ENCODE measurements around the gene LTBP3.
A peak's percentile ranks its signal among the peaks of the same experiment; 100 is the strongest.
"Not testable (repeated sequence)": the region's sequence is repeated elsewhere in the genome, so short reads cannot be mapped to it uniquely, and the experiment has no call there.

Gene LTBP3

DNA sequence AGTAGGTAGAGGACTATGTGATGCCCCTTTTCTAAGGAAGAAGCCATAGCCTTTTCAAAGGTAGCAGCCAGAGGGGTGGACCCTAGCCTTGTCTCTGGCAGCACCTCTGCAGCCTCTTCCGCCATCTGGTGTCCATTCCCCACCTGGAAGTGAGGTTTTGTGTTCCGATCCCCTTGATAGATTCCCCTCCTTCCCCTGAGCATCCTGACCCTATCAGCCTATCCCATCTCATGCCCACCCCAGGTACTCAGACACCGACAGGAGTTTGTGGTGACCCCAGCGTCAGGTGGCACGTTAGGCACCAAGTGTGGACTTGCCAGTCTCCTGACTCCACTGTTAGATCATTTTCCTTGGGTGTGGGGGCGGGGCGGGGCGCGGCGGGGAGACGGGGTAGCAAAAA, 13.8 kb upstream of the LTBP3 start:
- H3K36me3 ChIP-seq (ENCODE audit: insufficient read depth, low read length) = no peaks in the 10 kb centered on the region
- H3K9me3 ChIP-seq (ENCODE audit: control insufficient read depth, insufficient read depth, low read length) = no peaks in the 10 kb centered on the region
- H3K9ac ChIP-seq (ENCODE audit: low read depth, low read length) = peak overlapping the region; percentile 62; the same call in 1 of the 2 replicates
- H3K4me1 ChIP-seq (ENCODE audit: insufficient read depth, low read length) = peaks cover 14% of the 10 kb centered on the region; the same call in 1 of the 2 replicates

- Histone ChIP-seq H3K4me1 (ENCODE audit: insufficient read depth, low read length) (peaks cover 14% of the 10 kb centered on the region; the same call in 1 of the 2 replicates), H3K36me3 (ENCODE audit: insufficient read depth, low read length) (no peaks in the 10 kb centered on the region), H3K9me3 (ENCODE audit: control insufficient read depth, insufficient read depth, low read length) (no peaks in the 10 kb centered on the region), H3K9ac (ENCODE audit: low read depth, low read length) (no peak overlapping the region)
Measured at GRCh38 chr11:65571420-65571819, 13.3 kb upstream of the LTBP3 start.

DNA sequence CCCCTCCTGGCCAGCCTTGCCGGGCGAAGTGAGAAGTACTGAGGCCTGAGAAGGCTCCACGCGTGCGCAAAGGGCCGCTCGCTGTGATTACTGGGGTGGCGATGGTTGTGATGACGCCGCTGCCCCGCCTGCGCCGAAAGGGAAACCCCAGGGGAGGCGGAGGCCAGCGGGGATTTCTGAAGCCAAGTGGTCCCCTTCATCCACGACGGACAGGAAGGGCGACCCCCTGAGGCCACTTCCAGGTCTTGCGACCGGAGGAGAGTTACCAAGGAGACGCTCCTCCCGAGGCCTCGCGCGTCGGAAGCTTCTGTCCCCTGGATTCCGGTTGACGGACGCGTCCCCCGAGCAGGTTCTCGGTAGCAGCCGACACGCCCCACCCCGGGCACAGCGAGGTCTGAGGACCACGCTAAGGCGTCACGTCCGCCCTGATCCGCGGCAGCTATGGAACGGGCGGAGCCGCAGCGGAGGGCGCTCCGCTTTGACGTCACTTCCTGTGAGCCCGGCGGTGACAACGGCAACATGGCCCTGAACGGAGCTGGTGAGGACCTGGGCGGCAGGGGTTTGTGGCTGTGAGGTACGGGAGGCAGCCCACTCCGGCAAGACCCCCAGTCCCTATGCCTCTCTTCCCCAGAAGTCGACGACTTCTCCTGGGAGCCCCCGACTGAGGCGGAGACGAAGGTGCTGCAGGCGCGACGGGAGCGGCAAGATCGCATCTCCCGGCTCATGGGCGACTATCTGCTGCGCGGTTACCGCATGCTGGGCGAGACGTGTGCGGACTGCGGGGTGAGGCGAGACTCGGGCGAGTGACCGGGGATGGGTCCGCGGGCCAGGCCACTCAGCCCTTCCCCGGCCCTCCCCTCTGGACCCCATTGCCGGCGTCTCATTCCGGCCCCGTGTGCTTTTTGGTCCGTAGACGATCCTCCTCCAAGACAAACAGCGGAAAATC, 12.1 kb upstream of the LTBP3 start, which contains the start of gene ZNRD2:
Gene ZNRD2, plus strand, starts transcription at position 505 of the 946 bp plus-strand sequence. Its CDS starts 15 bp downstream, at position 520.
- no peaks in the 10 kb centered on the region for H3K9me3 ChIP-seq (ENCODE audit: control insufficient read depth, insufficient read depth, low read length)
- H3K4me1 ChIP-seq (ENCODE audit: insufficient read depth, low read length) = peaks cover 11% of the 10 kb centered on the region; the same call in 1 of the 2 replicates
- H3K36me3 ChIP-seq (ENCODE audit: insufficient read depth, low read length) = no peaks in the 10 kb centered on the region
- peak within 1 kb of the TSS; percentile 78 for H3K9ac ChIP-seq (ENCODE audit: low read depth, low read length)

DNA sequence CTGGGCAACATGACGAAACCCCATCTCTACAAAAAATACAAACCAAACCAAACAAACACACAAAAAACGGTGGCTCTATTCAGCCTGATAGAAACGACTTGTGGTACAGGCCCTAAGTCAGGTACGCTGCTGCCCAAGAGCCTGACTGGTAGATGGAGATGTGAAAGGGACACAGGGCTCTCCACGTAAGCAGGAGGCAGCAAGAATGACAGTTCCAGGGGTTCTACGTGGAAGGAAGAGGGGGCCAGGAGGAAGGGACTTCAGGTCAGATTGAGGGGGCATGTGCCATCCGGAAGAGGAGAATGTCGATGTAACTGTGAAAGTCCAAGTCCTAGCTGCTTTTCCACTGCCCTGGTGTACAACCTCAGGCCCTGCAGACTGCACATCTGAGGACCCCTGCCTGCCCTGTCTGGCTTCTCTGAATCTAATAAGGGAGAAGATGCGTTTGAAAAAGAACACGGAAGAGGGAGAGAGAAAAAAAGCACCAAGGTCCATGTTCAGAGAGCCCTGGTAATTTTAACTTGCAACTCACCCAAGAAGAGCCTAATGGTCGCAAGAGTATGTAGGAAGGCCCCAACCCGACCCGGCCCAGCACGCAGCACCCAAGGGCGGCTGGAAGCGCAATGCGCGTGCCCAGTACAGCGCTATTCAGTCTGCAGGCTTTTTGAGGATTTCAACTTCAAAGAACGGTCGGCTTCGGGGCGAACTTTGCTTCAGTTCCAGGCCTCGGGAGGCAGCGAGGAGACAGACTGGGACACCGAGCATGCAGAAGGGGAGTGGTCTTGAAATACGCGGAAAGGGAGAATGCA, 11.2 kb upstream of the LTBP3 start:
- H3K9ac ChIP-seq (ENCODE audit: low read depth, low read length) = peak overlapping the region; percentile 78
- peaks cover 8% of the 10 kb centered on the region; the same call in 1 of the 2 replicates for H3K4me1 ChIP-seq (ENCODE audit: insufficient read depth, low read length)
- H3K9me3 ChIP-seq (ENCODE audit: control insufficient read depth, insufficient read depth, low read length) = no peaks in the 10 kb centered on the region
- no peaks in the 10 kb centered on the region for H3K36me3 ChIP-seq (ENCODE audit: insufficient read depth, low read length)

- peaks cover 13% of the 10 kb centered on the region; the same call in 1 of the 2 replicates for H3K4me1 ChIP-seq (ENCODE audit: insufficient read depth, low read length)
- no peaks in the 10 kb centered on the region for H3K9me3 ChIP-seq (ENCODE audit: control insufficient read depth, insufficient read depth, low read length)
- H3K9ac ChIP-seq (ENCODE audit: low read depth, low read length) = no peak overlapping the region
- no peaks in the 10 kb centered on the region for H3K36me3 ChIP-seq (ENCODE audit: insufficient read depth, low read length)
Measured at GRCh38 chr11:65565624-65566453, 7.7 kb upstream of the LTBP3 start.

- peaks cover 18% of the 10 kb centered on the region; the same call in 1 of the 2 replicates for H3K4me1 ChIP-seq (ENCODE audit: insufficient read depth, low read length)
- not testable (repeated sequence) for H3K9me3 ChIP-seq (ENCODE audit: control insufficient read depth, insufficient read depth, low read length); H3K36me3 ChIP-seq (ENCODE audit: insufficient read depth, low read length); H3K9ac ChIP-seq (ENCODE audit: low read depth, low read length)
Measured at GRCh38 chr11:65564879-65565559, 6.9 kb upstream of the LTBP3 start.

DNA sequence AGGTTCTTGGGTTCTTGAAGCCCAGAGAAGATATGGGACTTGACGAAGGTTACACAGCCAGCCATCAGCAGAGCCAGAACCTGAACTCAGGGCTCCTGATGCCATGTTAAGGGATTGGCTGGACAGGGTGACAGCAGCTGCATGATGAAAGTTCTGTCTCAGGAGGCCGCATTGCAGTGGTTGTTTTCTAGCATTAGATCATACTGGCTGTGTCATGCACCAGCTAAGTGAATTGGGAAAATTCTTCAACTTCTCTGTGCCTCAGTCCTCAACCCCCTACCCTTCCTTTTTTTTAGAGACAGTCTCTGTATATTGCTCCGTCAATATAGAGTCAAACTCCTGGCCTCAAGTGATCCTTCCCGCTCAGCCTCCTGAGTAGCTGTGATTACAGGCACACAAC, 5.4 kb upstream of the LTBP3 start:
- Histone ChIP-seq H3K36me3 (ENCODE audit: insufficient read depth, low read length) (no peaks in the 10 kb centered on the region), H3K4me1 (ENCODE audit: insufficient read depth, low read length) (peaks cover 24% of the 10 kb centered on the region), H3K9me3 (ENCODE audit: control insufficient read depth, insufficient read depth, low read length) (no peaks in the 10 kb centered on the region), H3K9ac (ENCODE audit: low read depth, low read length) (no peak overlapping the region)

DNA sequence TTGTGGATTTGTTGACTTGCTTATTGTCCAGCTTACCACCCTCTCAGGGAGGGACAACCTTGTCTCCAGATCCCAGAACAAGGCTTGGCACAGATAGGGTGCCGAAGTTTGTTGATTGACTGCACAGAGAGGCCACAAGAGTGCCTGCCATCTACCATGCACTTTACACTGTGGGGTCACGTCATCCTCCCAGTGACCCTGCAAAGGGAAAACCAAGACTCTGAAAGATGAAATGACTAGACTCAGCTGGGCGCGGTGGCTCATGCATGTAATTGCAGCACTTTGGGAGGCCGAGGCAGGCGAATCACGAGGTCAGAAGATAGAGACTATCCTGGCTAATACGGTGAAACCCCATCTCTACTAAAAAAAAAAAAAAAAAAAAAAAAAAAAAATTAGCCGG, 4.6 kb upstream of the LTBP3 start:
- H3K36me3 ChIP-seq (ENCODE audit: insufficient read depth, low read length) = no peaks in the 10 kb centered on the region
- H3K4me1 ChIP-seq (ENCODE audit: insufficient read depth, low read length) = peaks cover 25% of the 10 kb centered on the region
- no peaks in the 10 kb centered on the region for H3K9me3 ChIP-seq (ENCODE audit: control insufficient read depth, insufficient read depth, low read length)
- no peak overlapping the region for H3K9ac ChIP-seq (ENCODE audit: low read depth, low read length)

GRCh38 chr11:65562020-65562419, 3.9 kb upstream of the LTBP3 start:
- no peaks in the 10 kb centered on the region for H3K9me3 ChIP-seq (ENCODE audit: control insufficient read depth, insufficient read depth, low read length)
- H3K4me1 ChIP-seq (ENCODE audit: insufficient read depth, low read length) = peaks cover 29% of the 10 kb centered on the region
- H3K9ac ChIP-seq (ENCODE audit: low read depth, low read length) = no peak overlapping the region
- H3K36me3 ChIP-seq (ENCODE audit: insufficient read depth, low read length) = no peaks in the 10 kb centered on the region

DNA sequence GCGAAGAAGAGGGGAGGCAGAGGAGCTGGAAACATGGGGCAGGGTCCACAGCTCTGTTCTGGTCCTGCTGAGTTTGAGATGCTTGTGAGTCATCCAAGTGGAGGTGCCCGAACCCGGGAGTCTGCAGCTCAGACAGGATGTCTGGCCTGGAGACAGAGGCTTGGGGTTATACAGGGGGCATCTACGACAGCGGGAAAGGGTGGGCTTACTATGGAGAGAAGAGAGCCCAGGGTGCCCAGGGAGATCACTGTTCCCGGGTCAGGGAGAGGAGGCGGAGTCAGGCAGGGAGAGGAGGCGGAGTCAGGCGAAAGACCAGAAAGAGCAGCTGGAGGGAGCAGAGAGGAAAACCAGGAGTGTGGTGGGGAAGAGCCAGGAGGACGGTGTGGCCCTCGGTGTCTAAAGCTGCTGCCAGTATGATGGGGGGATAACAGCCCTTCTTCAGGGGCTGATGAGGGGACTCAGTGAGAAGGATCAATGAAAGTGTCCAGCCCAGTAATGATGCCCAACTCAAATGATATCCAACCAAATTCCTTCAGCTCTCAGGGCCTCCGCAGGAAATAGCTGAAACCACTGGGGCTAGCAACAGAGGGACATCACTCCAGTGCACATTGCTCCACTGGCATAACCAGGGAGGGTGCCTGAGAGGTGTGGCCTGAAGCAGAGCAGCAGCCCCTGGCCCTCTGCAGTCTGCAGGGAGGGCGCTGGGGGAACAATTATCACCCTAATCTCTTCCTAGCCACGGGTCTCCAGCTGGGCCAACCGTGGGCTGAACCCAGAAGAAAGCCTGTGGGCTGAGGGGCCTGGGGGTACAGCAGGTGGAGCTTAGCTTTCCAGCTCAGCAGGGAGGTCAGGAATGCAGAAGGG, 2.6 kb upstream of the LTBP3 start:
- Histone ChIP-seq H3K9ac (ENCODE audit: low read depth, low read length) (peak overlapping the region; percentile 3; the same call in 1 of the 2 replicates), H3K9me3 (ENCODE audit: control insufficient read depth, insufficient read depth, low read length) (no peaks in the 10 kb centered on the region), H3K4me1 (ENCODE audit: insufficient read depth, low read length) (peaks cover 32% of the 10 kb centered on the region), H3K36me3 (ENCODE audit: insufficient read depth, low read length) (no peaks in the 10 kb centered on the region)

- Histone ChIP-seq H3K4me1 (ENCODE audit: insufficient read depth, low read length) (peaks cover 33% of the 10 kb centered on the region), H3K9ac (ENCODE audit: low read depth, low read length) (peak overlapping the region; percentile 3; the same call in 1 of the 2 replicates), H3K9me3 (ENCODE audit: control insufficient read depth, insufficient read depth, low read length) (no peaks in the 10 kb centered on the region), H3K36me3 (ENCODE audit: insufficient read depth, low read length) (no peaks in the 10 kb centered on the region)
Measured at GRCh38 chr11:65559951-65560537, 1.9 kb upstream of the LTBP3 start.

DNA sequence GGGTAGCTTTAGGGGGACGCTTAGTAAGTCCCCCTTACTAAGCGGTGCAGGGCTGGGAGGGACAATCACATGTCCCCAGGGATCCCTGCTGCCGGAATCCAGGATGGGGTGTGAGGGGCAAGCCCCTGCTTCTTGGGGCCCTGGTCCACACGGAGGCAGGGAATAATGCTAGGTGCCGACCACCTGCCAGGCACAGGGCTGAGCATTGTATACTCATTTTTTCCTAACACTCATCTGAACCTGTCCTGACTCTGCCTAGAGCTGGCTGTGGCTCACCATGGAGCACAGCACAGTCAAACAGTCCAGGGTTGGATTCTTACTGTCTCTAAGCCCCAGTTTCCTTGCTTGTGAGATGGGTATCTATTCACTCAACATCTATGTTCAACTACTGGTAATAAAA, 1.4 kb upstream of the LTBP3 start:
- H3K9ac ChIP-seq (ENCODE audit: low read depth, low read length) = no peak overlapping the region

More for the DNA sequence above, 1.4 kb upstream of the LTBP3 start:
- Histone ChIP-seq H3K9me3 (ENCODE audit: control insufficient read depth, insufficient read depth, low read length) (no peaks in the 10 kb centered on the region), H3K36me3 (ENCODE audit: insufficient read depth, low read length) (no peaks in the 10 kb centered on the region), H3K4me1 (ENCODE audit: insufficient read depth, low read length) (peaks cover 38% of the 10 kb centered on the region)

All from ES-I3 (cell line).